ENCODE measurements around the gene AUNIP. TPM values are rescaled to one million over a fixed set of nuclear protein-coding genes. Genes with fewer than 3 reads are reported as not detected.

Gene AUNIP
- total RNA-seq, 1 donor from 2014 or later, result 0.11 TPM

DNA sequence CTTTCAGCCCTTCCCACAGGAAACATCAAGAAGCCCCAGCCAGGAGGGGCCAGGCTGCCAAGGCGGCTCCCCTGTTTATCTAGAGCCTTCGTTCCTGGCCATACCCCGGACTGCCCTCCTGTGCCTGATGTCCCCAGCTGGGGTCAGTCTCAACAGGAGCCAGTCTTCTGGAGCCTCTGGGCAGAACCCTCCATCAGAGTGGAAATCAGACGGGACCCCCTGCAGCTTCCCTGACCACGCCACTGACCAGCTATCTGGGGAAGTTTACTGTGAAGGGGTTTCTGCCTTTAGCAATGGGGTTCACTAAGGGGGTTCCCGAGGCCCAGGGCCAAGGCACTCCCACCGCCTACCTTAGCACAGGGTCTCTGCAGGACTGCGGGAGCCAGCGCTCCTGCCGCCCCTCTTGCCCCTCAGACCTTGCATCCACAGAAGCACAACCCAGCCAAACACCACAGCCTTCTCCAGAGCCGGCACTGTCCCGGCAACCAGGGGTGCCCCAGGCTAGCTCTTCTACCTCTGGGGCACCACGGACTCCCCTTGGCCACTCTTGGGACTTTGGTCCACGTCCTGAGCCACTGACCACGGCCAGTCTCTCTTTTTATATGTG, 43.0 kb downstream of the AUNIP start:
- intact Hi-C loops (cut with DNase I), result loop anchor here (10.0 kb wide), 2 partner anchors 411 to 571 kb away; partner anchors contain the start of gene RSRP1
- ATAC-seq (ENCODE audit: poor library complexity) (no peak), DNase-seq (no peak)

GRCh38 chr1:25815208-25816111, 43.8 kb downstream of the AUNIP start:
- intact Hi-C loops (cut with DNase I), result loop anchor here (10.0 kb wide), 2 partner anchors 411 to 571 kb away; partner anchors contain the start of gene RSRP1
- DNase-seq, result no peak
- no peak for ATAC-seq (ENCODE audit: poor library complexity)

GRCh38 chr1:25814549-25815087, 44.6 kb downstream of the AUNIP start:
- no peak for DNase-seq
- intact Hi-C loops (cut with DNase I), result loop anchor here (5.0 to 10.0 kb wide), 3 partner anchors 202 to 570 kb away; partner anchors contain the start of gene RSRP1
- no peak for ATAC-seq (ENCODE audit: poor library complexity)

GRCh38 chr1:25813734-25814471, 45.4 kb downstream of the AUNIP start:
- no peak for ATAC-seq (ENCODE audit: poor library complexity)
- DNase-seq, result no peak
- intact Hi-C loops (cut with DNase I), result loop anchor here (5.0 to 10.0 kb wide), 3 partner anchors 202 to 569 kb away; partner anchors contain the start of gene RSRP1

- DNase-seq, result no peak
- no peak for ATAC-seq (ENCODE audit: poor library complexity)
- intact Hi-C loops (cut with DNase I), result loop anchor here (5.0 to 10.0 kb wide), 3 partner anchors 201 to 568 kb away; partner anchors contain the start of gene RSRP1
Observed at GRCh38 chr1:25813071-25813733, 46.1 kb downstream of the AUNIP start.

GRCh38 chr1:25811384-25812082, 47.7 kb downstream of the AUNIP start:
- ATAC-seq (ENCODE audit: poor library complexity) (no peak), DNase-seq (no peak)
- intact Hi-C loops (cut with DNase I), result loop anchor here (5.0 to 10.0 kb wide), 3 partner anchors 199 to 567 kb away; partner anchors contain the start of gene RSRP1

DNA sequence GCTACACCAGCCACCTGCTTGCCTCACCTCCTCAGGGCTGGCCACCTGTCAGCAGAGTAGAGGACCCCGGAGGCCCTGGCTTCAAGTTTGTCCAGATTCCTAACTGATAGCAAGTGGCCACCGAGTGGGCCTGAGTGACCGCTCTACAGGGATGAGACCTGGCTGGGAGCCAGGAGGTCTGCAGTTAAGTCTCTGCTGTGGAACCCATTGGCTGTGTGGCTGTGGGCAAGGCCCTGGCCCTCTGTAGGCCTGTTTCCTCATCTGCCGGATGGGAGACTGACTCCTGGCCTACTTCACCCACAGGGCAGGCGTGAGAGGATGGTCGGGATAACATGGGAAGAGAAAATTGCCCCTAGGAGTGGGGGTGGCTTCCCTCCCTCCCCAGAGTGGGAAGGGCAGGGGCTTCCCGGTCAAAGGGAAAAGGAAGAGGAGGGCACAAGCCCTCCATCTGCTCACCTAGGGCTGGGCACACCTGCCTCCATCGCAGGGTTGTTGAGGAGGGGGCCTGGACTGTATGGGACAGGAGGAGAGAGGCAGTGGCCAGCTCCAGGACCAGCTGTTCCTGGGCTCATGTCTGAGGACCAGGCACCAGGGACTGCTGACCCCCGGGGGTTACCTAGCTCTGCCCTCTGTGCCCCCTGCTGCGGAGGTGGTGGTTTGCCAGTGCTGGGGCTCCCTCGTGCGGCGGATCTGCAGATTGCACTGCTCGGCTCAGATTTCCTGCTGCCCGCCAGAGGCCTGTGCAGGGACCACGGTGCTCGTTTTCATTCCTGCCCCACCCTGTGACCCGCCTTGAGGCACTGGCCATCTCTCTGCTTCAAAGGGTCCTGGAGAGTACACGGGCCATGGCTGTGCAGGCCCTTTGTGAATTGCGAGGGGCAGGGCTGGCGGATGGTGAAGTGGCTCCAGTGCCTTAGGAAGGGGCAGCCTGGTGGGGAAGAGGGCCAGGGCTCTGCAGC, 48.6 kb downstream of the AUNIP start:
- intact Hi-C loops (cut with DNase I), result loop anchor here (5.0 to 10.0 kb wide), 3 partner anchors 198 to 566 kb away; partner anchors contain the start of gene RSRP1
- DNase-seq, result peak; percentile 88
- peak; percentile 72 for ATAC-seq (ENCODE audit: poor library complexity)

GRCh38 chr1:25809929-25810328, 49.3 kb downstream of the AUNIP start:
- DNase-seq (no peak), ATAC-seq (ENCODE audit: poor library complexity) (no peak)
- intact Hi-C loops (cut with DNase I), result loop anchor here (5.0 to 10.0 kb wide), 4 partner anchors 198 to 565 kb away; partner anchors contain the start of gene RSRP1

DNA sequence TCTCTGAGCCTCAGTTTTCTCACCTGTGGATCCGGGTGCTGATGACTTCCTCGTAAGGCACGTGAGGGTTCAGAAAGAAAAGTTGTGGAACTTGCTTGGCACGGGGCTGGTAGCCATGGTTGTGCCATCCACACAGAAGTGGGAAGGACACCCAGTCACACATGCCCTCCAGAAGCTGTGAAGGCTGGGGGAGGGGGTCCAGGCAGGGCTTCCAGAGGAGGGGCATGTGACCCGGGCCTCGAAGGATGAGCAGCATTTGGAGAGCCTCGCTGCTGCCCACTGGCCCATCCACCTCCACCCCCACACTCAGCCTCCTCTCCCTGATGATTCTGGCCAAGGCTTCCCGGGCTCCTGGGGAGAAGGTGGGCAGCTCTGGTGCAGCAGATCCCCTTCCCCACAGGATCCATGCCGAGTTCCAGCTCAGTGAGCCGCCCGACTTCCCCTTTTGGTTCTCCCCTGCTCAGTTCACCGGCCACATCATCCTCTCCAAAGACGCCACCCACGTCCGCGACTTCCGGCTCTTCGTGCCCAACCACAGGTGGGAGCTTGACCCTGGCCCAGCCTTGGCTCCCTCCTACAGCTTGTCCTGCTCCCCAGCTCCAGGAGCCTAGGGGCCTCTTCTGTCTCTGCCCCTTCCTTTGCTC, 49.9 kb downstream of the AUNIP start:
- ATAC-seq (ENCODE audit: poor library complexity) (no peak), DNase-seq (no peak)
- intact Hi-C loops (cut with DNase I), result loop anchor here (5.0 kb wide), 1 partner anchor 302 kb away; no protein-coding TSS in a partner anchor

DNA sequence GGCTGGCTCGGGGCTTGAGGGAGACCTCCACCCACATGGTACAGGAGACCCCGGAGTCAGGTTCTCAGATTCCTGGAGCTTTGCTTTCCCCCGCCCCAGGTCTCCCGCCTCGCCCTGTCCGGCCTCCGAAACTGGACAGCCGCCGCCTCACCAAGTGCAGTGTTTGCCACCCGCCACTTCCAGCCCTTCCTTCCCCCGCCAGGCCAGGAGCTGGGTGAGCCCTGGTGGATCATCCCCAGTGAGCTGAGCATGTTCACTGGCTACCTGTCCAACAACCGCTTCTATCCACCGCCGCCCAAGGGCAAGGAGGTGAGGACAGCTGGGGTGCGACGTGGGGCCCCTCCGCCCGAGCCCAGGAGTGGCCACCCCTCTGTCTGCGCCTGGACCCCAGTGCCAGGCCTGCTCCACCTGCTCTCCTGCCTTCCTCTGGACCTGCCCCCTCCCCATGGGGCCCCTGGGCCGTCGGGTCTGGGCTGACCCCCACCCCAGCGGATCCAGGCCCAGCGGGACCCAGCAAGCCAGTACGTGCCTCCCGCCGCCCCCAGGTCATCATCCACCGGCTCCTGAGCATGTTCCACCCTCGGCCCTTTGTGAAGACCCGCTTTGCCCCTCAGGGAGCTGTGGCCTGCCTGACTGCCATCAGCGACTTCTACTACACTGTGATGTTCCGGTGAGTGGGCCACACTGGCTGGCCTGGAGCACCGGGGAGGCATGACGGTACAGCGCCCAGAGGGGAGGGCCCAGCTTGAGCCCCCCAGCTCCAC, 50.6 kb downstream of the AUNIP start:
- no peak for DNase-seq
- intact Hi-C loops (cut with DNase I), result loop anchor here (5.0 kb wide), 1 partner anchor 301 kb away; no protein-coding TSS in a partner anchor

GRCh38 chr1:25807480-25808390, 51.5 kb downstream of the AUNIP start:
- no peak for ATAC-seq (ENCODE audit: poor library complexity)
- intact Hi-C loops (cut with DNase I), result loop anchor here (5.0 kb wide), 1 partner anchor 300 kb away; no protein-coding TSS in a partner anchor

More for the DNA sequence above, 50.6 kb downstream of the AUNIP start:
- no peak for ATAC-seq (ENCODE audit: poor library complexity)

GRCh38 chr1:25806418-25806817, 52.8 kb downstream of the AUNIP start:
- ATAC-seq (ENCODE audit: poor library complexity) (no peak), DNase-seq (peak; percentile 68)
- intact Hi-C loops (cut with DNase I), result loop anchor here (5.0 kb wide), 1 partner anchor 299 kb away; no protein-coding TSS in a partner anchor

More at GRCh38 chr1:25807480-25808390, 51.5 kb downstream of the AUNIP start:
- DNase-seq, result no peak

DNA sequence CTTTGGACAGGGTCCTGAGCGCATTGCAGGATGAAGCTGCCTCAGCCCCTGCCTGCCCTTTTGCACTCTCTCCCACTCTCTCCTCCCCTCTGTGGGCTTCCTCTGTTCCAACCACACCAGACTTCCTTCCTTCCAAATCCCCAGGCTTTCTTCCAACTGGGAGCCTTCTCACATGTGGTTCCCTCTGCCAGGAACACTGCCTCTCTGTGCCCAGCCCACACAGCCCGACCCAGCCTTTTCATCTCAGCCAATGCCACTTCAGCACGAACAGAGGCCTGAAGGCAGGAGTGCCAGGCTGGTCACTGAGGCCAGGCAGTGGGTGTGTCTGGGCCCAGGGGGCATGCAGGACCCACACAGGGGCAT, 53.4 kb downstream of the AUNIP start:
- intact Hi-C loops (cut with DNase I), result loop anchor here (5.0 kb wide), 1 partner anchor 299 kb away; no protein-coding TSS in a partner anchor
- DNase-seq (peak; percentile 75), ATAC-seq (ENCODE audit: poor library complexity) (peak; percentile 74)
